Measurements from ENCODE around the gene VSIG10.

Gene VSIG10

DNA sequence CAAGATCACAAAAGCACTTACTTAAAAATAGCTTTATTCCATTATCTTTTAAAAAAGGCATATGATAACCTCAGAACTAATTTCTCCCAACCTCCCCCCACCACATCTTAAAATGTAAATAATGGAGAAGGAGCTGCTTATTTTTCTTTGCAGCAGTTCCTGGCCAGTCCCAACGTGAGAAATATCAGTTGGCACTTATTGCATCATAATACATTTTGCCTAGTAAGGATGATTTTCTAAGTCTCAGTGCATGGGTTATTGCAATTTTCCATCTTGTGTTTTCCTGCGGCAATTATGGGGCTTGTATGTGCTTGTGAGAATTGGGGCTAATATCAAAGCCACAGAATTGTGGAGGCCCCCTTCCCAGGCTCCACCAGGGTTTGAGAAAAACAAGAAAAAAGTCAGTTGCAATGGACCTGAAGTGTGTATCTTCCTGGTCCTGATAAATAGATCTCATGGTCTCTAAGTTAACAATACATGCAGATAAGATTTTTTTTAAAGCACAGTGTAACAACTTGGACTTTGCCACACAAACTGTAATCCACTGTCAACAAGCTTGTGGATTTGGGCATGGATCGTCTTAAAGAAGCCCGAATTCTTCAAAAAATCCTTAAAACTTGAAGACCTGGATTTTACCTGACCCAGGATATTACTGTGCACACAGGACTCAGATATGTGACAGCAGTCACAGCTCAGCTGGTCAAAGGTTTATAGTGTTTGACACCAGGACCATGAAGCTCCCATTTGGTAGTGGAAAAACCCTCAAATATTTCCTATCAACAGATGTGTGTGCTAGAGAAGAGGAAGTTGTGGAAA, 40.0 kb downstream of the VSIG10 start:
- no peak overlapping the region for H3K4me3 ChIP-seq (ENCODE audit: low read depth, low read length)
- DNase-seq (ENCODE audit: low read depth, low spot score) = no peak
- TF ChIP-seq, protein P1, sequence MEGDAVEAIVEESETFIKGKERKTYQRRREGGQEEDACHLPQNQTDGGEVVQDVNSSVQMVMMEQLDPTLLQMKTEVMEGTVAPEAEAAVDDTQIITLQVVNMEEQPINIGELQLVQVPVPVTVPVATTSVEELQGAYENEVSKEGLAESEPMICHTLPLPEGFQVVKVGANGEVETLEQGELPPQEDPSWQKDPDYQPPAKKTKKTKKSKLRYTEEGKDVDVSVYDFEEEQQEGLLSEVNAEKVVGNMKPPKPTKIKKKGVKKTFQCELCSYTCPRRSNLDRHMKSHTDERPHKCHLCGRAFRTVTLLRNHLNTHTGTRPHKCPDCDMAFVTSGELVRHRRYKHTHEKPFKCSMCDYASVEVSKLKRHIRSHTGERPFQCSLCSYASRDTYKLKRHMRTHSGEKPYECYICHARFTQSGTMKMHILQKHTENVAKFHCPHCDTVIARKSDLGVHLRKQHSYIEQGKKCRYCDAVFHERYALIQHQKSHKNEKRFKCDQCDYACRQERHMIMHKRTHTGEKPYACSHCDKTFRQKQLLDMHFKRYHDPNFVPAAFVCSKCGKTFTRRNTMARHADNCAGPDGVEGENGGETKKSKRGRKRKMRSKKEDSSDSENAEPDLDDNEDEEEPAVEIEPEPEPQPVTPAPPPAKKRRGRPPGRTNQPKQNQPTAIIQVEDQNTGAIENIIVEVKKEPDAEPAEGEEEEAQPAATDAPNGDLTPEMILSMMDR (IDR thresholded peaks at IDR 0.05; ENCODE audit: insufficient read depth, low read length, missing control alignments) = no peak
- ChIA-PET POLR2A (no interaction called here), CTCF (interaction anchor here (1.1 to 3.4 kb wide), 5 partner anchors 8 to 313 kb away, joined by 4 to 23 read pairs (median 7); partner anchors contain the start of gene SUDS3)

DNA sequence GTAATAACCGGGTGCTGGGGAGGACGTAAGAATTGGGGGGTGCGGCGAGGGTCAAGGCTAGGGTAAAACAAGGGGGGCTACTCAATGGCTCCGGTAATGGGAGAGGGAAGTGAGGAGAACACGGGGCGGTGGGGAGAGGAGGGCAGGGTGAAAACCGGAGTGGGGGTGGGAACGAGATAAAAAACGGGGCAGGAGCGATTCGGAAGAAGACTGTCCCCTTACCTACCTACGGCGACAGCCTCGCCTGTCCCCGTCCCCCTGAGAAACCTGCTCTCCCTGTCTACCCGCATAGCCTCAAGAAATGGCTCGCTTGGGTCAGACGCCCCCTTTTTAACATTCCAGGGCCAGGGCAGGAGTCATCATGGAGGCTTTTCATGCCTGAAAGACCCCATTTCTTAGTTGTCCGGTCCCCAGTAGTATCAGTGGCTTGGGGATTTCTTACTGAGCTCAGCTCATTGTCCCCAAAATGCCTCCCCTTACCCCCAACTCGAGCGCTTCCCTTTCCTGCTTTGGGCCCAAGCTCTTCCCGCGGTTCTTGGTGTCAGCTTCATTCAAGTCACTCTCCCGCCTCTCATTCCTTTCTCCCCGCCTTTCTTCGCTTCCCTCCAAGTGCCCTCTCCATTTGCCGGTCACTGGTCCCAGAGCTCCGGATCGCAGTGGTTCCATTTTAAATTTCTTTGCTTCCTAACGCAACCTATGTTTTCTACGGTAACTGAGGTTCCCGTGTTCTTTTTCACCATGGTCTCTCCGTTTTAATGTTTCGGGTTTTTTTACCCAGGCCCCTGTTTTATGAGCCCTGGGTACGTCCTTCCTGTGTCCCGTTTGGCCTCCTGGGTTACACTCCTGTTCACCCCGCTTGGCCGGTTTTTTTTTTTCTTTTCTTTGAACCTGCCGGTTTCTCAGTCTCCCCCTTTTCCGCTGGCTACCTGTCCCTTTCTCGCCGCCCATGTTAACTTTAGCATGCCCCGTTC, 41.7 kb downstream of the VSIG10 start:
- ChIA-PET CTCF (interaction anchor here (2.3 kb wide), 1 partner anchor 59 kb away, joined by 7 read pairs; no protein-coding TSS in a partner anchor), POLR2A (interaction anchor here (0.6 to 1.0 kb wide), 3 partner anchors 63 to 1739 kb away, joined by 3 to 5 read pairs (median 3); partner anchors contain the start of gene PEBP1)
- DNase-seq (ENCODE audit: low read depth, low spot score) = no peak
- peak overlapping the region; percentile 82 for H3K4me3 ChIP-seq (ENCODE audit: low read depth, low read length)
- TF ChIP-seq, protein P1 (IDR thresholded peaks at IDR 0.05; ENCODE audit: insufficient read depth, low read length, missing control alignments) = no peak

DNA sequence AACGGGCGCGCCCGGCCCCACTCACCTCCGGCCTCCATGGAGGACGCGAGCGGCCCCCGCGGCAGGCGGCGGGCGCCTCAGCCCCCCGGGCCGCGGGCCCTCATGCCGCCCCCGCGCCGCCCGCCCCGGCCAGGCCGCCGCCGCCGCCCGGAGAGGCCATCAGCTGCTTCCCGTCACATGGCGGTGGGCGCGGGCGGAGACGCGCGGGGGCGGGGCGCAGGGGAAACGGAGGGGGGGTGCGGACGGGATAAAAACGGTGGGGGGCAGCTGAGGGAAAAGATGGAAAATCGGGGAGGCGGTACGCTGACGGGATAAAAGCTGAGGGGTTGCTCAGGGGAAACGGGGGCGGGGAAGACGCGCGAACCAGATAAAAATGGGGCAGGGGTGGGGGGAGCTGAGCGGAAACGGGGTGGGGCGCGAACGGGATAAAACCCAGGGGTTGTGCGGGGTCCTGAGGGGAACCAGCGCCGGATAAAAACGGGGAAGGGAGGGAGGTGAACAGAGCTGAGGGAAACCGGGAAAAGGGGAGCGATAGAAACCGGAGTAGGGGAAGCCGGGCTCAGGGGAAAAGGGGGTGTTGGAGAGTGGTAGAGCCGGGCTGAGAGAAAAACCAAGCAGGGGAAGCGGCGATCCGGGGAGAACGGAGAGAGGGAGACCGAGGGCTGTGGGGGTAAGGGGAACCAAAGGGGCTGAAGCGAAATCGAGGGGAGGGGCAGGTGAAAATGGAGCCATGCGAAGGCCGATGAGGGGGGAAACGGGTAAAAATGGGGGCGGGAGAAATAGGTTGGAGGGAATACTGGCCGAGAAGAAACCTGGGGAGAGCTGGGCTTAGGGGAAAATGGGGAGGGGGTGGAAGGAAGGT, 42.6 kb downstream of the VSIG10 start, which contains the start of gene WSB2:
Gene WSB2, minus strand, starts transcription at position 169 of the 862 bp plus-strand sequence. Its CDS starts 131 bp downstream, at position 38.
- CTCF ChIA-PET = interaction anchor here (1.1 to 2.3 kb wide), 3 partner anchors 9 to 60 kb away, joined by 3 to 7 read pairs (median 3); no protein-coding TSS in a partner anchor
- no peak for DNase-seq (ENCODE audit: low read depth, low spot score)
- POLR2A ChIA-PET = no interaction called here
- TF ChIP-seq, protein P1 (IDR thresholded peaks at IDR 0.05; ENCODE audit: insufficient read depth, low read length, missing control alignments) = no peak
- H3K4me3 ChIP-seq (ENCODE audit: low read depth, low read length) = peak within 1 kb of the TSS; percentile 82

DNA sequence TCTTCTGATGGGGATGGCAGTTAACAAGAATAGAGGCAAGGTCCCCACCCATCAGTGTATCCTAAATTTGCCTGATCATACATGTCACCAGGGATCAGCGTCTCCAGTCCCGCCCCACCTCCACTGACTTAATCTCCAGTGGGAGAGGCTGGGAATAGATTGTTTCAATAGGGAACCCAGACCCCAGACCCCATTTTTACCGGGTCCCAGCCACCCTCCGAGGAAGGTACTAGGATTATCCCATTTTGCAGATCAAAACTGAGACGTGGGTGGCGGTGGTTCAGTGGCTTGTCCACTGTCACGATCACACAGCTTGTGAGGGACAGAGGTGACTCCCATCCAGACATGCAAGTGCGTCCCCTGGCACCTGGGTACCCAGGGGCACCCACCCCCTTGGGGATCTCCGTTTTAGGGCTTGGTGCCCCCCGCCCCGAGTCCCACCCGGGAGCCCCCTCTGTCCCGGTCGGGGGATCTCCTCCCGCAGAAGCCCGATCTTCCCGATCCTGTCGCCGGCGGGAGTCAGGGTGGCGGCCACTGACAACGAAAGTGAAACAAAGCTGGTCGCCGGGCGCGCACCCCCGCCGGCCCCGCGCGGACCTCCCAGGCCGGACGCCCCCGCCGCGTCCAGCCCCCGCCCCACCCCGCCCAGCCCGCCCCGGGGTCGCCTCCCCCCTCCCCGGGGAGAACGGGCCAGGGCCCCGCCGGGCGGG, 43.4 kb downstream of the VSIG10 start:
- ChIA-PET POLR2A (no interaction called here), CTCF (interaction anchor here (1.1 to 1.3 kb wide), 3 partner anchors 8 to 26 kb away, joined by 3 to 8 read pairs (median 3); no protein-coding TSS in a partner anchor)
- peak overlapping the region; percentile 82 for H3K4me3 ChIP-seq (ENCODE audit: low read depth, low read length)
- TF ChIP-seq, protein P1 (IDR thresholded peaks at IDR 0.05; ENCODE audit: insufficient read depth, low read length, missing control alignments) = no peak
- no peak for DNase-seq (ENCODE audit: low read depth, low spot score)

All from AG04449 (cell line).